ENCODE data around the gene GANAB. TPM values are rescaled to one million over a fixed set of nuclear protein-coding genes. Genes with fewer than 3 reads are reported as not detected.

The GANAB gene
- total RNA-seq, 4 donors from 2014 or later, result 41.3 to 65.1 (median 59.5) TPM

DNA sequence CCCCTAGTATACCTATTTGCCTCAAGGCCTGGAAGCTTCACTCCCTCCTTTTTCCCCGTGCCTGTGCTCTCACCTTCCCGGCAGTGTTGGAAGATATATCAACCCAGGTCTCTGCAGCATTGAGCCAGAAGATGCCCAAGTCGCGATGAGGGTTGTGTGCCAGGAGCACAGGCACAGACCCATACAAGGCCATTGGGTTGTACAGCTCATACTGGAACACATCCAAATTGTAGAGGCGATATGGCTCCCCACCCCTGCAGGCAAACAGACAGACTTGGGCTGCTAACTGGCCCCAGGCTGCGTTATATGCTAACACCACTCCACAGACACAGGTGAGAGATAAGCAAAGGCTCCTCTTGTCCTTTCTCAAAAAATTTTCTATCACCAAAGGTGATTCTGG is 13.9 kb downstream of the GANAB start:
- Histone ChIP-seq H3K4me1 (no peaks in the 10 kb centered on the region), H3K4me3 (no peak overlapping the region), H3K27me3 (no peaks in the 10 kb centered on the region), H3K27ac (no peak overlapping the region), H3K9me3 (no peaks in the 10 kb centered on the region), H3K36me3 (peaks cover 10 to 97% of the 10 kb centered on the region in 2 donors)
- DNase-seq, result no peak
- no peak for TF ChIP-seq POLR2A (IDR thresholded peaks at IDR 0.05)
- TF ChIP-seq, protein P1, sequence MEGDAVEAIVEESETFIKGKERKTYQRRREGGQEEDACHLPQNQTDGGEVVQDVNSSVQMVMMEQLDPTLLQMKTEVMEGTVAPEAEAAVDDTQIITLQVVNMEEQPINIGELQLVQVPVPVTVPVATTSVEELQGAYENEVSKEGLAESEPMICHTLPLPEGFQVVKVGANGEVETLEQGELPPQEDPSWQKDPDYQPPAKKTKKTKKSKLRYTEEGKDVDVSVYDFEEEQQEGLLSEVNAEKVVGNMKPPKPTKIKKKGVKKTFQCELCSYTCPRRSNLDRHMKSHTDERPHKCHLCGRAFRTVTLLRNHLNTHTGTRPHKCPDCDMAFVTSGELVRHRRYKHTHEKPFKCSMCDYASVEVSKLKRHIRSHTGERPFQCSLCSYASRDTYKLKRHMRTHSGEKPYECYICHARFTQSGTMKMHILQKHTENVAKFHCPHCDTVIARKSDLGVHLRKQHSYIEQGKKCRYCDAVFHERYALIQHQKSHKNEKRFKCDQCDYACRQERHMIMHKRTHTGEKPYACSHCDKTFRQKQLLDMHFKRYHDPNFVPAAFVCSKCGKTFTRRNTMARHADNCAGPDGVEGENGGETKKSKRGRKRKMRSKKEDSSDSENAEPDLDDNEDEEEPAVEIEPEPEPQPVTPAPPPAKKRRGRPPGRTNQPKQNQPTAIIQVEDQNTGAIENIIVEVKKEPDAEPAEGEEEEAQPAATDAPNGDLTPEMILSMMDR (IDR thresholded peaks at IDR 0.05 in 4 of 5, conservative IDR thresholded peaks at IDR 0.05 in 1 of 5), result no peak
- intact Hi-C loops (cut with DNase I; ENCODE audit: low total_unique reads), result no loop called here
- in situ Hi-C loops (cut with MboI; ENCODE audit: low sequenced_read_pairs in 4 of 4), result no loop called here
- ATAC-seq, result no peak

DNA sequence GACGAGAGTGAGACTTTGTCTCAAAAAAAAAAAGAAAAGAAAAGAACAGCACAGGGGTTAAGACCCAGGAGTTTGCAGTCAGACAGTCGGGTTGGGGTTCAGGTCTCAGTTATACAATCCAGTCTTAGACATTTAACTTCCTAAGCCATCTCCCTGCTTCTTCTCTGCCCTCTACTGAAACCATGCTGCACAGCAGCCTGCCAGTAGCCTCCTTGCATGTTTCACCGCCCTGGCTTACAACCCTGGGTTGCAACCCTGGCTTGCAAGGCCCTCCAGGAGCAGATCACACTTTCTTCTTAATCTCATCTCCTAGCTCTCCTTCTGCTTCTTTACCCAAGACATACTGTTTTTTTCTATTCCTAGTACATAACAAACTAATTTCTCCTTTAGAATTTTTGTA is 18.7 kb downstream of the GANAB start:
- TF ChIP-seq, protein P1 (IDR thresholded peaks at IDR 0.05 in 4 of 5, conservative IDR thresholded peaks at IDR 0.05 in 1 of 5), result no peak
- no peak for TF ChIP-seq POLR2A (IDR thresholded peaks at IDR 0.05)
- in situ Hi-C loops (cut with MboI; ENCODE audit: low sequenced_read_pairs in 4 of 4) (no loop called here), intact Hi-C loops (cut with DNase I; ENCODE audit: low total_unique reads) (no loop called here)
- Histone ChIP-seq H3K4me1 (no peaks in the 10 kb centered on the region), H3K4me3 (no peak overlapping the region), H3K27me3 (no peaks in the 10 kb centered on the region), H3K36me3 (peaks cover 8 to 81% of the 10 kb centered on the region in 2 donors), H3K9me3 (no peaks in the 10 kb centered on the region), H3K27ac (no peak overlapping the region)
- DNase-seq (no peak), ATAC-seq (no peak)

DNA sequence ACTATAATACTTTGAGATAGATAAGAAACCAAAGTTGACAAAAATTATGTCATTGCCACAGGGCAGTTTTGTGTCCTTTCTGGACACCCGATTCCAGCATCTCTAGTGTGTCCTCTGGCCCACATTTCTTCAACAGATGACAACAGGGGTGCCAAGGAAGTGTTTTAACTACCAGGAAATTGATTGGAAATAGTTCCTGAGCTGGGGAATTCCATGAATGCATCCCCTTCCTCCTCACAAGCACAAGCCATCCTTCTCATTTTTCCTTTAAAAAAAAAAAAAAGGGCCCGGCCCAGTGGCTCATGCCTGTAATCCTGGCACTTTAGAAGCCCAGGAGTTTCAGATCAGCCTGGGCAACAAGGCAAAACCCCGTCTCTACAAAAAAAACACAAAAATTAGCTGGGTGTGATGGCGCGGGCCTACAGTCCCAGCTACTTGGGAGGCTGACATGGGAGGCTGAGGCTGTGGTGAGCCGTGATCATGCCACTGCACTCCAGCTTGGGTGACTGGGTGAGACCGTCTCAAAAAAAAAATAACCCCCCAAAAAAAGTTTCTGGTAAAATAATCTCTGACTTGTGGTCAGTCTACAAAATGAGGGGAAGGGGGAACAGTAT is 23.8 kb downstream of the GANAB start:
- peaks cover 8 to 9% of the 10 kb centered on the region in 2 donors for H3K4me1 ChIP-seq
- ATAC-seq (no peak), DNase-seq (no peak)
- no peak for TF ChIP-seq POLR2A (IDR thresholded peaks at IDR 0.05)
- TF ChIP-seq, protein P1 (IDR thresholded peaks at IDR 0.05 in 4 of 5, conservative IDR thresholded peaks at IDR 0.05 in 1 of 5), result no peak
- peak overlapping the region; percentile 76 to 92 (median 82) for H3K27ac ChIP-seq
- H3K4me3 ChIP-seq, result peak overlapping the region; percentile 65 to 96 (median 76)
- in situ Hi-C loops (cut with MboI; ENCODE audit: low sequenced_read_pairs in 4 of 4), result loop anchor here in 1 of 4 donors (25.0 kb wide), 1 partner anchor 90 kb away; the partner anchor contains the start of genes BSCL2 and GNG3
- intact Hi-C loops (cut with DNase I; ENCODE audit: low total_unique reads), result loop anchor here (1.0 kb wide), 1 partner anchor 24 kb away; the partner anchor contains the start of gene GANAB
- no peaks in the 10 kb centered on the region for H3K27me3 ChIP-seq
- H3K9me3 ChIP-seq, result no peaks in the 10 kb centered on the region
- peaks cover 0 to 31% of the 10 kb centered on the region in 2 donors for H3K36me3 ChIP-seq

DNA sequence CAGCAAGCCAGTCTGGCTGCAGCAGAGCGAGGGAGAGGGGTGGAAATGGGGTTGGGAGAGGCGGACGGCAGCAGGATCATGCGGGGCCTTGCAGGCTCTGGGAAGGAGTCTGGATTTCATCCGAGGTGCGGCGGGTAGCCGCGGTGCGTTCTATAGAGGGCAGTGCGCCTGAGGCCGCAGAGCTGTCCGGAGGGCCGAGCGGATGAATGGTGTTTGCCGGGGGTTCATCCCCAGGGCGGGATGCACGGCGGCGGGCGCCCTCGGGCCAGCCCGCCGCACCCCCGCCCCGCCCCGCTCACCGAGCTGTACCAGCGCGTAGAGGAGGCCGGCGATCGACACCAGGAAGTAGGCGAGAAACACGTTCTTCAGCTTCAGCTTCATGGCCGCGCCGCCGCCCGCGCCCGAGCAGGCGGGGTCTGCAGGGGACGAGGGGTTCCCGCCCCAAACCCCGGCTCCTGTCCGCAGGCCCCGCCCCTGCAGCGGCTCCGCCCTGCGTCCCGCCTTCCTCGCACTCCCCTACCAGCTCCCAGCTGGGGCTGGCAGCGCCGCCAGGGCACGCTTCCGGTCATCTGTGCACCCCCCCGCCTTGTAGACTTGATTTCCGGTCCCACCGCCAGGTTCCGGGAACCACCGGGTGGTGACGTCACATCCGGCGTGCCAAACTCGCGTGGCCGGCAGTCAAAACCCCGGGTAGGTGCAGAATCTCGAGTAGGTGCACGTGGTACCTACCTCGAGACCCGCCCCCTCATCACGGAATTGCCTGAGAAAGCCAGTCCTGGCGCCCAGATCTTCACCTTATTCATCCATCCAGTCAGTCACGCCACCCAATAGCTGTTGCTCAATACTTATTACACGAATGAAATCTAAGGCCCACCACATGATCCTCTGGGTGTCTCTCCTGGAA is 24.6 kb downstream of the GANAB start, which contains the start of gene B3GAT3:
Gene B3GAT3, minus strand, starts transcription at position 420 of the 904 bp plus-strand sequence. Its CDS starts 39 bp downstream, at position 381.
- H3K4me3 ChIP-seq, result peak within 1 kb of the TSS; percentile 65 to 96 (median 76)
- H3K9me3 ChIP-seq, result no peaks in the 10 kb centered on the region
- no peaks in the 10 kb centered on the region for H3K27me3 ChIP-seq
- ATAC-seq (peak; percentile 95 to 97), DNase-seq (peak; percentile 97 to 99)
- in situ Hi-C loops (cut with MboI; ENCODE audit: low sequenced_read_pairs in 4 of 4), result loop anchor here in 1 of 4 donors (25.0 kb wide), 1 partner anchor 90 kb away; the partner anchor contains the start of genes BSCL2 and GNG3
- peaks cover 8 to 9% of the 10 kb centered on the region in 2 donors for H3K4me1 ChIP-seq
- peak within 1 kb of the TSS; percentile 76 to 92 (median 82) for H3K27ac ChIP-seq
- intact Hi-C loops (cut with DNase I; ENCODE audit: low total_unique reads), result loop anchor here (1.0 kb wide), 1 partner anchor 24 kb away; the partner anchor contains the start of gene GANAB
- peak; percentile 75 to 77 for TF ChIP-seq POLR2A (IDR thresholded peaks at IDR 0.05)
- TF ChIP-seq, protein P1 (IDR thresholded peaks at IDR 0.05 in 4 of 5, conservative IDR thresholded peaks at IDR 0.05 in 1 of 5), result peak in 2 of 5 experiments; percentile 10
- H3K36me3 ChIP-seq, result peaks cover 0 to 29% of the 10 kb centered on the region in 2 donors
